Measurements from ENCODE around the gene CNDP1. TPM values are rescaled to one million over a fixed set of nuclear protein-coding genes. Genes with fewer than 3 reads are reported as not detected.

Gene CNDP1
- polyA plus RNA-seq, 3 donors, result 0.78 to 2.6 (median 2.0) TPM

DNA sequence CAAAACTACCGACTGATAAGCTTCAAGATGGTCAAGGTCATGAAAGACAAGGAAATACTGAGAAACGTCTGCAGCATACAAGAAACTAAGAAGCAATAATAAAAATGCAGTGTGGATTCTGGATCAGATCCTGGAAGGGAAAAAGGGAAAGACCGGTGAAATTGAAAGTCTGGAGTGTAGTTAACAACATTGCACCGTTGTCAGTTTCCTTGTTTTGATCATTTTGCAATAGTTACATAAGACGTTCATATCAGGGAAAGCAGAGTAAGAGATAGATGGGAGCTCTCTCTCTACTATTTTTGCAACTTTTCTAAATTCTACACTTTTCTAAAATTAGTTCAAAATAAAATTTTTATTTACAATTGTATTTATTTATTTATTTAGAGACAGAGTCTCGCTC is 48.3 kb downstream of the CNDP1 start:
- no peak for DNase-seq

DNA sequence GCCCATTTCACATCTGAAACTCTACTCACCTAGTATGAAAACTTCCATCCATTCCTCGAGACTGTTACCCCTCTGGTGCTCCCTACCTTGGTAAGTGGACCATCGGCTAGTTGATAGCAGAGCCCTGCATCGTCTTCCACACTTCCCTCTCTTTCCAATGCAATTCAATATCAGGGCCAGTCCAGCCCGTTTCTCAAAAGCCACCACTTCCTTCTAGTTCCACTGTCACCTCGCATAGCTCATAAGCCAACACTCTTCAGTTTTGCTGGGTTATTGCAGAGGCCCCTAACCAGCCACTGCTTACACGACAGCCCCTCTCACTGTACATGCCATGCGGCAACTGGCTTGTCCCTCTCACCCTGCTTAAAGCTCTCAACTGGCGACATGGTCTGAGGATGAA is 53.1 kb downstream of the CNDP1 start:
- no peak for DNase-seq

DNA sequence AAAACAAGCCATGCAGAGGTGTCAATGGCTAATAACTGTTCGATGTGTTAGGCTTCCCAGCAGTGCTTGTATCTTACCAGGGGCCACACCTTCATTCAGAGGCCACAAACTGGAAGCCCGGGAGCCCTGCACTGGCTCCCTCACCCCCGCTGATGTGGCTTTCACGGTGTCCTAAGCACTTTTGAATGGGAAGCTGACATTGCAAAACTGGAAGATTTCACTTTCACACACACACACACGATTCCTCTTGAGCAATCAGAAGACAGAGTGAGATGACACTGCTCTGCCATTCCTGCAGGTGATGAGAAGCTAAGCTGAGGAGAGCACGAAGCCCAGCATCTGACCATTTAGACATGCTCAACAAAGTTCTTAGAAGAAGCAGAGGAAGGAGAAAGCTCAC is 54.7 kb downstream of the CNDP1 start:
- no peak for DNase-seq

- DNase-seq, result no peak
Observed at GRCh38 chr18:74589811-74590210, 55.5 kb downstream of the CNDP1 start.

DNA sequence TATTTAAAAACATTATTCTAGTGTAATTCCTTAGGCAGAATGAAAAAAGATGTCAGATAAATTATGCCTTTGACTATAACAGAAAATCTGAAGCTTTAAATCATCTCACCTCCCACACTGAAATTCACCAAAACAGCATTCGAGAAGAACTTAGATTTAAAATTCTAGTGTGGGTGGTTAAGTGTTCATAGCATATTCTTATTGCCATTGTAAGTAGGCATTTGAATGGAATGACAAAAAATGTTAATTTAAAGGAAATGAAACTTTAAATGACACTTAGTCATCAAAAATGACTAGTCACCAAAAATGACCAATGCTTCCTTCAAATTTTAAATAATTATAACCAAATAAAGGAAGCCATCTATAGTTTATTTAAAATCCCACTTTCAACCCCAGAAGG is 56.4 kb downstream of the CNDP1 start:
- no peak for DNase-seq

- DNase-seq, result no peak
Observed at GRCh38 chr18:74595431-74595830, 61.1 kb downstream of the CNDP1 start.

GRCh38 chr18:74597034-74597661 is 62.8 kb downstream of the CNDP1 start:
- DNase-seq, result no peak

- peak; percentile 96 for DNase-seq
Observed at GRCh38 chr18:74597662-74598349, 63.5 kb downstream of the CNDP1 start, which contains the start of gene ZNF407. ZNF407 (plus strand) TSS chr18:74597870; CDS start chr18:74631020, 33,150 bp downstream.

DNA sequence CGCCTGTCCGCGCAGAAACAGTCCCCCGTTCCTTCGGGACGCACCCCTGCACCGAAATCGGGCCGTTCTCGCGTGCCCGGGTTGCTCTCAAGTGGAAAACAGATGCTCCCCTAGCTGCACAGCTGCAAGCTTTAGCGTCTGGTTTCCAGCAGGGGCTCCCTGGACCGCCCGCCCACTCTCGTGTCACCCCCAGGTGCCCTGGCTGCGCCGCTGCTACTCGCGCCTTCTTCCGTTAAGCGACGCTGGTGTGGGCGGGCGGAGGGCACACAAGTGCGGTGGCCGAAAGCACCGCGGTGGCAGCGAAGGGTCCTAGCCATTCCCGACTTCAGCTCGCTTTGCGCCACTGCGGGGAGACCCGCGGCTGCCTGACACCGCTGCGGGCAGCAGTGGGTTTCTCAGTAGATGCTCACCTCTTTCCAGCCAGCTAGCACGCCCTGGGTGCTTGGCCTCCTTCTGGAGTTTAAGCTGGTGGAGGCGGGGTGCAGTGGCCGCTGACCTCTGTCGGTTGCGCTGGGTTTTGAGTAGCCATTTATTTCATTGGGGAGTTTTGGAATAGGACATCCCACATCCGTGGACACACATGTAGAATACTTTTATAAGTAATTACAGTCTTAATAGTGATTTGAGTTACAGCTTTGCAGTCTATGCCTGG is 64.2 kb downstream of the CNDP1 start:
- peak; percentile 67 for DNase-seq

DNA sequence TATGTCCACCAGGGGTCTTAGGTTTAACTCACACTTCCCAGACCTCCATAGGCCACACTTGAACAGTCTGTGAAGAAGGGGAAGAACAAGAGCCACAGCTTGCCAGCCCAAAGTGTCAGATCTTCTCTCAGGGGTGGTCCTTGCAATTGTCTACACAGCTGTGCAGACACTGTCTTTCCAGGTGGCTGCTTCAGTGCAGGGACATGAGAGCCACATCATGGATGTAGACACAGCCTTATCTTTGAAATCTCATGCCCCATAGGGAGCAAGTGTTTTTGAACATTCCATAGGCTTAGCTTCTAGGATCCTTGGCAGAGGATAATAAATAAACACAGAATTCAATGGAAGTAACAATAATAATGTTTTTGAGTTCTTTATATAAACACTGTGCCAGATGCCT is 70.1 kb downstream of the CNDP1 start:
- no peak for DNase-seq

DNA sequence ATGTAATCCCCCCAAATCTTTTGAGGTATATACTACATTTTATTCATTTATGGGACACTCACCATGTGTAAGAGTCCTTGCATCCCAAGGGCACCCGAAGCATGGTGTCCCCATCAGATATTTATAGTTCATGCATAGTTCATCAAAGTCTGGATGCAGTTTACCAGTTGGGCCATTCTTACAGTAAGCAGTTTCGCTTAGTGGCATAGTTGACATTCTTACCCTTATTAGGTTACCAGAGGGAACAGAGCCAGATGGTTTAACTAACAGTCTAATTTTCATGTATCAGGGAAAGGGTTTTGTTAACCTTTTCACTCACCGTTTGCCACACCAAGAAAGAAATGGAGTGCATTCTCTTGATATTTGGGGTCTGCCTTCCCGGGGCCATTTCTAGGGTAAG is 70.5 kb downstream of the CNDP1 start:
- peak; percentile 7 for DNase-seq

- DNase-seq, result no peak
Observed at GRCh38 chr18:74608681-74609080, 74.4 kb downstream of the CNDP1 start.

DNA sequence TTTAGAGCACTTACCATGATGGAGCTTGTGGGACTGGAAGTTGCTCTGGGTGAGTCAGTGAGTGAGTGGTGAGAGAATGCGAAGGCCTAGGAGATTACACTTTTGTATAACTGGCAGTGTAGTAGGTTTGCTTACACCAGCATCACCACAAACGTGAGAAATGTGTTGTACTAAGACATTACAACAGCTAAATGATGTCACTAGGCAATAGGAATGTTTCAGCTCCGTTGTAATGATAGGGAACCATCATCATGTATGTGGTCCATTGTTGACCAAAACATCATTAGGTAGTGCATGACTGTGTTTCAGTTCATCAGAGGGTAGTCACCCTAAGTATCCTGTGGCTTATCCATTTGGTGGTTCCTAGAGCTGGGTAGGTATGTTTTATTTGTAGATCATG is 75.2 kb downstream of the CNDP1 start:
- DNase-seq, result no peak

GRCh38 chr18:74610051-74610615 is 75.8 kb downstream of the CNDP1 start:
- DNase-seq, result no peak

- DNase-seq, result no peak
Observed at GRCh38 chr18:74610860-74611259, 76.6 kb downstream of the CNDP1 start.

DNA sequence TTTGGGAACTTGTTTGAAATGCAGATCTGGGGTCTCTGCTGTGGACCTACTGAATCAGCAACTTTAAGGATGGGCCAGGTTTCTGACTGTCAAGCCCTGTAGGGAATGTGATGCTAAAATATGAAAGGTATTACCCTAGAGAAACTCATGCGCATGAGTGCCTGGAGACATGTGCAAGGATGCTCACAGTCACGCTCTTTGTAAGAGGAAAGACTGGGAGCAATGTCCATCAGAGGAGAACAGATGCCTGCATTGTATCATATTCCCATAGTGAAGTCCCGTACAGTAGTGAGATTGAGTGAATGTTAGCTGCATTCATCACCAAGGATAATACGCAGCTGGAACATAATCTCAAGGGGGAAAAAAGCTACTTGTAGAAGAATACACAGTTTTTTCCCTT is 77.5 kb downstream of the CNDP1 start:
- DNase-seq, result no peak

- DNase-seq, result no peak
Observed at GRCh38 chr18:74613381-74613780, 79.1 kb downstream of the CNDP1 start.

- DNase-seq, result no peak
Observed at GRCh38 chr18:74616494-74616893, 82.2 kb downstream of the CNDP1 start.

DNA sequence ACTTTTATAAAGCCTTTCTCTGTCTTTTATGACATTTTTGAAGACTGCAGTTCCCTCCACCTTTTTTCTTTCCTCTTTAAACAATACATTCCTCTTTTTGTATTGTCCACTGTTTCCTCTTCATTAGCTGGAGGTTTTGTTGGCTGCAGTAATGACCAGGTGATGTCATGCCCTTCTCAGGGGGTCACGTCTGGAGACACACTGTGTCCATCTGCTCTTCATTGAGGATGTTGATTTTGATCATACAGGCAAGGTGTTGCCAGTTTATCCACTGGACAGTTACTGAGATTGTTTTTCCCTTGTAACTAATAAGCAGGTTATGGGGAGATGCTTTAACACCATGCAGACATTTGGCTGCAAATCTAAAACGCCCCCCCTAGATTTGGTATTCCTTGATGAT is 83.2 kb downstream of the CNDP1 start:
- DNase-seq, result no peak

GRCh38 chr18:74622072-74622471 is 87.8 kb downstream of the CNDP1 start:
- DNase-seq, result no peak

- no peak for DNase-seq
Observed at GRCh38 chr18:74623047-74623816, 88.9 kb downstream of the CNDP1 start.

GRCh38 chr18:74624466-74624865 is 90.2 kb downstream of the CNDP1 start:
- DNase-seq, result no peak

Data from renal pelvis (tissue), 4 donors.